Body of pancreas (tissue), 4 donors: ENCODE data around the gene RUFY3. TPM values are rescaled to one million over a fixed set of nuclear protein-coding genes. Genes with fewer than 3 reads are reported as not detected.

Source experiments
- ATAC-seq: fragments of 150-250 bp; one replicate; pipeline ENCODE4 v1.9.1; 2016
- DNase-seq, 4 donors: peaks; one replicate each; pipeline ENCODE4 v3.0.0-alpha.2; 2019
- H3K27ac ChIP-seq, 4 donors: fragments of 200-600 bp; sonication (generic); 1 replicate in 3 of 4; 2 replicates in 1 of 4; pipeline versions ENCODE4 v1.5.1 to v1.6.1; 2016 to 2019; ENCODE audit warnings: mild to moderate bottlenecking in 1 of 4, mixed read lengths in 1 of 4, moderate library complexity in 1 of 4
- H3K27me3 ChIP-seq, 2 donors: fragments of 200-600 bp; sonication (generic); one replicate each; pipeline ENCODE4 v1.6.0; 2016; ENCODE audit warnings: mild to moderate bottlenecking in 1 of 2
- H3K36me3 ChIP-seq, 2 donors: fragments of 200-600 bp; sonication (generic); replicated peaks in 1 of 2; 2 replicates each; pipeline ENCODE4 v1.5.1; 2016; ENCODE audit warnings: low read depth in 2 of 2; ENCODE audit not compliant: insufficient read depth in 1 of 2
- H3K4me1 ChIP-seq: fragments of 200-600 bp; sonication (generic); one replicate; pipeline ENCODE4 v1.6.0; 2016
- H3K4me3 ChIP-seq, 2 donors: fragments of 200-600 bp; sonication (generic); 1 replicate in 1 of 2; 2 replicates in 1 of 2; pipeline ENCODE4 v1.5.1; 2016 to 2019
- H3K9me3 ChIP-seq, 3 donors: fragments of 200-600 bp; sonication (generic); 1 replicate in 2 of 3; 2 replicates in 1 of 3; pipeline ENCODE4 v1.5.1; 2016
- CTCF ChIP-seq, 7 experiments: fragments of 450-650 bp in 4 of 7; fragments of 200-600 bp in 3 of 7; sonication (generic) in 3 of 7; IDR thresholded peaks; one replicate each; pipeline ENCODE4 v1.5.1; 2016 to 2019; ENCODE audit warnings: antibody characterized with exemption in 7 of 7
- POLR2A ChIP-seq, 3 donors: fragments of 450-650 bp; IDR thresholded peaks; one replicate each; pipeline ENCODE4 v1.6.1; 2016; ENCODE audit warnings: antibody characterized with exemption in 3 of 3, mild to moderate bottlenecking in 2 of 3
- WGBS, 2 donors: methylation state at CpG; one replicate each; pipeline ENCODE4 v1.1.5; 2017; 5-methylcytosine and 5-hydroxymethylcytosine counted together
- intact Hi-C: fragments of 100-400 bp; cut with DNase I; formaldehyde crosslinking; loops from one replicate; pipeline ENCODE4 v1.15.1; 2023
- total RNA-seq, 2 donors: library from RNA; depleted of rRNA; stranded (reverse); fragments of >200 nt; gene quantifications; one replicate each; pipeline ENCODE4 v1.1.0, GENCODE V29; 2016

The RUFY3 gene, protein sequence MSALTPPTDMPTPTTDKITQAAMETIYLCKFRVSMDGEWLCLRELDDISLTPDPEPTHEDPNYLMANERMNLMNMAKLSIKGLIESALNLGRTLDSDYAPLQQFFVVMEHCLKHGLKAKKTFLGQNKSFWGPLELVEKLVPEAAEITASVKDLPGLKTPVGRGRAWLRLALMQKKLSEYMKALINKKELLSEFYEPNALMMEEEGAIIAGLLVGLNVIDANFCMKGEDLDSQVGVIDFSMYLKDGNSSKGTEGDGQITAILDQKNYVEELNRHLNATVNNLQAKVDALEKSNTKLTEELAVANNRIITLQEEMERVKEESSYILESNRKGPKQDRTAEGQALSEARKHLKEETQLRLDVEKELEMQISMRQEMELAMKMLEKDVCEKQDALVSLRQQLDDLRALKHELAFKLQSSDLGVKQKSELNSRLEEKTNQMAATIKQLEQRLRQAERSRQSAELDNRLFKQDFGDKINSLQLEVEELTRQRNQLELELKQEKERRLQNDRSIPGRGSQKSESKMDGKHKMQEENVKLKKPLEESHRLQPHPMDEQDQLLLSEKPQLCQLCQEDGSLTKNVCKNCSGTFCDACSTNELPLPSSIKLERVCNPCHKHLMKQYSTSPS
- 10 to 100 TPM; 46.4 to 62.6 TPM for total RNA-seq

- no peak within 1 kb of the TSS for H3K4me3 ChIP-seq
- WGBS, 2 donors: 71 to 72% methylated on average over 3 of the region's 3 CpGs
- peaks cover 15% of the 10 kb centered on the region for H3K4me1 ChIP-seq
- peak within 1 kb of the TSS in 1 of 4 donors; percentile 15 for H3K27ac ChIP-seq
- DNase-seq (peak in 2 of 4 donors; percentile 23 to 40), ATAC-seq (peak; percentile 56)
- intact Hi-C loops: no loop called here
- no peaks in the 10 kb centered on the region for H3K36me3 ChIP-seq
- no peaks in the 10 kb centered on the region for H3K27me3 ChIP-seq
- no peaks in the 10 kb centered on the region for H3K9me3 ChIP-seq
- no peak for TF ChIP-seq POLR2A (IDR thresholded peaks at IDR 0.05)
These were observed at the start of gene RUFY3 for GRCh38 chr4:70721747-70722146. TSS of gene RUFY3 (plus strand) at chr4:70721964. CDS start at chr4:70722574, 610 bp downstream.

DNA sequence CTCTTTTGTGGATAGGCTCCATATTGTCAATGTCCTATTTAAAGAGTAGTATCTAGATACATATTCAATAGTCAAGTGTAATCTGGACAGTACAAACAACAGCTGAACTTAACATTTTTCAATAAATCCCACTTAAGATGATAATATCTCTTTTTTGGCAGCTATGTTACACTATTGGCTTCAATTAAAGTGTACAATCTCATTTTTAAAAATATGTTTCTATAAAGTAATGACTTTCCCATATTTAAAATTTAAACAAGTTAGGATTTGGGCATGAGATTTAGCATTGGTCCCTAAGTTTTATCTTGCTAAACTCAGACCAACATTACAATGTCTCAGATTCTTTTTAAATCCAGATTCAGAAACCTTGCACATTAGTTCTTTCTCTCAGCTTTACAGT lies 47.6 kb upstream of the RUFY3 start:
- H3K4me1 ChIP-seq: no peaks in the 10 kb centered on the region
- H3K4me3 ChIP-seq: no peak overlapping the region
- H3K27me3 ChIP-seq: no peaks in the 10 kb centered on the region
- no peaks in the 10 kb centered on the region for H3K9me3 ChIP-seq
- ATAC-seq: no peak
- H3K36me3 ChIP-seq: no peaks in the 10 kb centered on the region
- DNase-seq: no peak
- no peak overlapping the region for H3K27ac ChIP-seq
- no peak for TF ChIP-seq CTCF (IDR thresholded peaks at IDR 0.05)
- TF ChIP-seq POLR2A (IDR thresholded peaks at IDR 0.05): no peak
- intact Hi-C loops: no loop called here

DNA sequence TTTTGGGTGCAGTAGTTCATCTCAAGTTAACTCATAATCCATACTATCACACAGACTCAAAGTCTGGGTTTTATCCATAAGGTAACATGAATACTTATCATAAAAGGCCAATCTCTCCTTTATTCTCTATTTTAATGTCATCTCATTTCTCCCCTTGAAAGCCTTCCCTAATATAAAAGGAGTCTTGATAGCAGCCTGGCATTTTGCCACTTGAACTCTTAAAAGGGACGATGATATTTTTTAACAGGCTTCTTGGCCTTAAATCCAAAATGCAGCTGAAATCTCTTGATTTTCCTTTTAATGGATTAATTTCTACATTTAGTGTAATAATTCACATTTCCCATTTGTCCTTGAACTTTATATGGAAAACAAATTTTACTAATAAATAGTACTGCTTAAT lies 47.0 kb upstream of the RUFY3 start:
- Histone ChIP-seq H3K4me1 (no peaks in the 10 kb centered on the region), H3K9me3 (no peaks in the 10 kb centered on the region), H3K36me3 (no peaks in the 10 kb centered on the region), H3K4me3 (no peak overlapping the region), H3K27me3 (no peaks in the 10 kb centered on the region), H3K27ac (no peak overlapping the region)
- DNase-seq (no peak), ATAC-seq (no peak)
- TF ChIP-seq POLR2A (IDR thresholded peaks at IDR 0.05) (no peak), CTCF (IDR thresholded peaks at IDR 0.05) (no peak)
- intact Hi-C loops: no loop called here
- 63 to 70% methylated on average over 1 of the region's 1 CpG for WGBS, 2 donors

DNA sequence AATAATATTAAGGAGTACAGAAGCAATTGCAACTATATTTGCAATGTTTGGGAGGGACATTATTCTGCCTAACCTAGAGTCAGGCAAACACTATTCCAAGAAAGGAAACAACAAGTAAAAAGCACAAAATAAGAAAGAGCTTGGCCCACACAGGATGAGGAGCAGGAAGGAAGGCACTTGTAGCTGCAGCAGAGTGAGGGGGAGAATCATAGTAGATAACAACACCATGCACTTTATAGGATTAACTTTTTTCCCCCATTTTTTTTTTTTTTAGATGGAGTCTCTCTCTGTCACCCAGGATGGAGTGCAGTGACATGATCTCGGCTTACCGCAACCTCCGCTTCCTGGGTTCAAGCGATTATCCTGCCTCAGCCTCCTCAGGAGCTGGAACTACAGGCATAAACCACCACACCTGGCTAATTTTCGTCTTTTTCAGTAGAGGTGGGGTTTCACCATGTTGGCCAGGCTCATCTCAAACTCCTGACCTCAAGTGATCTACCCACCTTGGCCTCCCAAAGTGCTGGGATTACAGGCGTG lies 45.1 kb upstream of the RUFY3 start:
- ATAC-seq (no peak), DNase-seq (no peak)
- H3K27me3 ChIP-seq: no peaks in the 10 kb centered on the region
- no peak for TF ChIP-seq POLR2A (IDR thresholded peaks at IDR 0.05)
- no peak for TF ChIP-seq CTCF (IDR thresholded peaks at IDR 0.05)
- WGBS, 2 donors: 86 to 90% methylated on average over 6 of the region's 6 CpGs
- H3K36me3 ChIP-seq: no peaks in the 10 kb centered on the region
- H3K4me1 ChIP-seq: no peaks in the 10 kb centered on the region
- H3K9me3 ChIP-seq: no peaks in the 10 kb centered on the region
- intact Hi-C loops: no loop called here
- no peak overlapping the region for H3K27ac ChIP-seq
- H3K4me3 ChIP-seq: no peak overlapping the region

DNA sequence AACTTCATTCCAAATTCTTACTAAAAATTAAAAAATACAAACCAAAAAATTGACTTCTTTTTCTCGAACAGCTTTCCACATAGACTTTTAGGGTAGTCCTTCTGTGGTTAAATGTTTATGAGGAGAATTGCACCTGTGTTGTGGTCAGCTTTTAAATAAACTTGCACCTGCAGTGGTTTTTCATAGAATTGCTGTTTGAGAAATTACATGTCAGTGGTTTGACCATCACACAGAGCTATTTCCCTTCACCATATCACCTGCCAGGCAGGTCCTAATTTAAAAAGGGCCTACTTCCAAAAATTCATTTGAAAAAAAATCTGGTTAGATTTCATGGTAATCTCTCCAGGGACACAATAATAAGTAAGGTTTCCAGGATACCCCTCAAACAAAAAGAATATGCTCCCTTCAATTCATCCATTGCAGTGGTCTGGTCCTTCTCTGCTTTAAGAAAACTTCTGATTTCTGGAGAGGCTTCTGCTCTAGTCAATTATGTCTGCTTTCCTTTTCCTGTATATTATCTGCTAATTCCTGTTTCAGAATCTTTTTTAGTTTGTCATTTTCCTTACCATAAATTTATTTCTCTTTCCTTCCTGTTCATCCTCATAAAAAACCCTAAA lies 43.3 kb upstream of the RUFY3 start:
- ATAC-seq: no peak
- no peak overlapping the region for H3K4me3 ChIP-seq
- intact Hi-C loops: no loop called here

More for the DNA sequence above, 43.3 kb upstream of the RUFY3 start:
- TF ChIP-seq POLR2A (IDR thresholded peaks at IDR 0.05): no peak
- TF ChIP-seq CTCF (IDR thresholded peaks at IDR 0.05): no peak
- H3K27me3 ChIP-seq: no peaks in the 10 kb centered on the region
- no peak for DNase-seq
- no peaks in the 10 kb centered on the region for H3K4me1 ChIP-seq
- H3K9me3 ChIP-seq: no peaks in the 10 kb centered on the region
- WGBS, 2 donors: 81 to 84% methylated on average over 1 of the region's 1 CpG
- H3K27ac ChIP-seq: no peak overlapping the region
- H3K36me3 ChIP-seq: no peaks in the 10 kb centered on the region
